NCI-H146 treated with DMSO at 0.1 percent for 48 hours (cell line): ENCODE measurements around the gene NLGN1.
A peak's percentile ranks its signal among the peaks of the same experiment; 100 is the strongest.
"Not testable (repeated sequence)": the region's sequence is repeated elsewhere in the genome, so short reads cannot be mapped to it uniquely, and the experiment has no call there.

Source experiments
- DNase-seq: peaks from one replicate; lab custom pipeline; 2025; ENCODE audit not compliant: unreplicated experiment; lab: John Stamatoyannopoulos, UW

The NLGN1 gene

GRCh38 chr3:173397161-173398110 lies at the start of gene NLGN1:
TSS of gene NLGN1 (plus strand) at chr3:173397744.
- peak; percentile 91 for DNase-seq

- DNase-seq = no peak
Measured at GRCh38 chr3:173351886-173352285, 45.7 kb upstream of the NLGN1 start.

DNA sequence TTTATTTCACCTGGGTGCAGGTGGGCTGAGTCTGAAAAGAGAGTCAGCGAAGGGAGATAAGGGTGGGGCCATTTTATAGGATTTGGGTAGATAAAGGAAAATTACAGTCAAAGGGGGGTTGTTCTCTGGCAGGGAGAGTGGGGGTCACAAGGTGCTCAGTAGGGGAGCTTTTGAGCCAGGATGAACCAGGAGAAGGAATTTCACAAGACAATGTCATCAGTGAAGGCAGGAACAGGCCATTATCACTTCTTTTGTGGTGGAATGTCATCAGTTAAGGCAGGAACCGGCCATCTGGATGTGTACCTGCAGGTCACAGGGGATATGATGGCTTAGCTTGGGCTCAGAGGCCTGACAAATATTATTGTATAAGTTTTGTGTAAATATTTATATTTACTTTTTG lies 44.4 kb upstream of the NLGN1 start:
- DNase-seq = not testable (repeated sequence)

- DNase-seq = no peak
Measured at GRCh38 chr3:173354124-173354523, 43.4 kb upstream of the NLGN1 start.

GRCh38 chr3:173371848-173372487 lies 25.6 kb upstream of the NLGN1 start:
- DNase-seq = peak; percentile 56

DNA sequence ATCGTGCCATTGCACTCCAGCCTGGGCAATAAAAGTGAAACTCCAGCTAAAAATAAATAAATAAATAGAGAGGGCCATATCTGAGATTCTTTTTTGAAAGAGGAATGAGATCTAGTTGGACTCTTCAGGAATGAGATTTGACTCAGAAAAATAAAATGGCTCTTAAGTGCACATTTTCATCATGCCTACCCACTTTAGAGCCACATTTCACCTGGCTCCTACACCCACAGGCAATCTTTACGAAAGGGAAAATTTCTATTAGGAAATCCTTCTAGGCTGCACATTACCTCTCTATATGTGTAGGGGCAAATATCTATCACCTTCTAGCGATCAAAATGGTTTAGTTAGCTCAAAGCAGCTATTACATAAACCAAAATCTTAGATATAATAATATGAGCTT lies 16.9 kb upstream of the NLGN1 start:
- no peak for DNase-seq

- not testable (repeated sequence) for DNase-seq
Measured at GRCh38 chr3:173381936-173382335, 15.6 kb upstream of the NLGN1 start.

- DNase-seq = no peak
Measured at GRCh38 chr3:173395073-173395411, 2.5 kb upstream of the NLGN1 start.

DNA sequence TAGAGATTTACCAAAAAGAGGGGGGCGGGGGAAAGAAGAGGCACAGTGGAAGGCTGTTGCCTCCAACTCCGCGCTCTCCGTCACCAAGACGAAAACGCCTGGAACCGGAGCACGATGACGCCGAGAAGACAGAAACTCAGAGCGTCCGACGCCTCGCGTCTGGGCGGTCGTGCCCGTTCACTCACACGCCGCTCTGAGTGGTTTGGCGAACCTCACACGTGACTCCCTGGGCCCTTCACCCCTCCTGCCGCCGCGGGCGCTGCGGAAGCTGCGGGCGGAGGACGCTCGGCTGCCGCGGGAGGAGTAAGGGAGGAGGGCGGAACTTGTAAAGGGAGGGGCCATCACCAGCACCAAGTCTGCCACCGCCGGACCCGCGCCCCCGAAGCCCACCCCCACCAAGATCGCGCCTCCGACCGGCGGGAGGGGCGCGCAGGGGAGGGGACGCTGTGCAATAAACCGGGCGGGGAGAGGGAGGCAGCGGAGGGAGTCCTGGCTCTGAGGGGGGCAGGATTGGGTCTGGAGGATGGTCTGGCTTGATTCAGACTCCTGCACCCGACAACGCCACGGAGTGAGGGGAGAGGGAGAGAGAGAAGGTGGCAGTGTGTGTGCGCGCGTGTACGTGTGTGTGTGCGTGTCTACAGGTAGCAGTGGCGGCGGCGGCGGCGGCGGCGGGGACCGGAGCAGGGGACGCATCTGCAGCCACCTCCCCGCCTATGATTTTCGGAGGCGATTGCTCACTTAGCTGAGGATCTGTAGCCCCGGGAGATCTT lies 1.9 kb upstream of the NLGN1 start:
- peak; percentile 99 for DNase-seq

GRCh38 chr3:173396191-173397041 lies 1.1 kb upstream of the NLGN1 start:
- DNase-seq = peak; percentile 84

DNA sequence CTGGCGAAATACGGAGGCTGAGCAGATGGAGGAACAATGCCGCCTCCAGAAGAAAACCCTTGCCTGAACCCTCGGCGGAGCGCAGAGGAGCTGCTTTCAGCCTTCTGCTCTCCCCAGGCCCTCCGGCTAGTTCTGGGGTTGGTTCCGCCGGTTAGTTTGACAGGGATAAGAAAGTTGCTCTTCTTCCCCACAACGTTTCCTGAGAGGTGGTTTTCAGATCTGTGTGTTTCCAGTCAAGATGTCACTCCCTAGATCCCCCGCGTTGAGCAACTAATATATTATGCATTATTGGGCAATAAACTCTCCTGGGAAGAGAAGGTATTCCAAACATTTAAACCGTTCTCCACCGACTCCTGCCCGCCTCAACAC lies 551 bp downstream of the NLGN1 start:
- peak; percentile 82 for DNase-seq

DNA sequence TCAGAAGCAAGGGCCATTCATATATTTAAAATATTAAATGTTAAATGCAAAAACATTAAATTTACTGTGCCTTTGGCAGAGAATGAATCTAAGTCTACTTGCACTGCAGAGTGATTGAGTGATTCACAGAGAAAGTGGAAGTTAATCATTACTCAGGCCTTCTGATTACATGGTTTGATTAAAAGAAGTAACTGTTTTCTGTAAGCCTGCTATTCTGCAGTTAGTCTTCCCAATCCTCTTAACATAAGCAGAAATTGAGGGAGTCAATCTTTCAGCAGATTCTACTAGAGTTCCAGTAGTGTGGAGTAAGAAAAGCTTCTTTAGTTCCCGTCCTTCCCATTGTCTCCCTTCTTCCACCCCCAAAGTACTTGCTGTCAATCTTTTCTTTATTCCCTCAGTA lies 1.5 kb downstream of the NLGN1 start:
- no peak for DNase-seq

DNA sequence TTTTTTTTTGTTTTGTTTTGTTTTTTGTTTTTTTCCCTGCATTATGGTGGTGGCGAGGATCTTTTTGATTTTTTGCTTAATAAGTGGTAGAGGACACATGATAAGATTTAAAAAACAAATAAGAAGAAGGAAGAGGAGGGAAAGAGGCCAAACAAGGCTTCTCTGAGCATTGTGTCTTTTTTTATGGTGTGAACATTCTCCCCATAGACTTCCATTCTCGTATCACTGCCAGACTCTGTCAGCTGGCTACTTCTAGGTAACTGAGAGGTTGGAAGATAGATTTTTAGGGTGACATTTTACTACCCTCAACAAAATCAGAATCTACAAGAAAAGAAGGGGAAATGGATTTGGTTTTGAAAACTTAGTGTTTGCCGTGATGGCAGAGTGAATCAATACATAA lies 3.8 kb downstream of the NLGN1 start:
- DNase-seq = no peak

DNA sequence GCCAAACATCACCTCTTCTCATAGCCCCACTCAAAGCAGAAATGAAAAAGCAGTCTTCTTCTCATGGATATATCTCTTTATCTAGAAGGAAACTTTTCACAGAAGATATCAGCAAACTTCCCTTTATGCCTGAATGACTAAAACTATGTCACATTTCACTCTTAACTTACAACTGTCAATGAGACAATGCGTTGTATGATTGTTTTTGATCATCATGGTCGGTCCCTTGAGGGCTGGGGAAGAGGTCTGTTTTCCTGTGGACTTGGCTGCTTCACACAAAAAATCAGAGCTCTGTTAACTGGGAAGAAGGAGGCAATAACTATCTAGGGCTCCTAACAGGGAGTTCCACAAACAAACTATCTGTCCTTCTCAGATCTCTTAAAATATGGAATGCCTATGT lies 5.1 kb downstream of the NLGN1 start:
- no peak for DNase-seq

- DNase-seq = no peak
Measured at GRCh38 chr3:173403376-173403775, 5.8 kb downstream of the NLGN1 start.

DNA sequence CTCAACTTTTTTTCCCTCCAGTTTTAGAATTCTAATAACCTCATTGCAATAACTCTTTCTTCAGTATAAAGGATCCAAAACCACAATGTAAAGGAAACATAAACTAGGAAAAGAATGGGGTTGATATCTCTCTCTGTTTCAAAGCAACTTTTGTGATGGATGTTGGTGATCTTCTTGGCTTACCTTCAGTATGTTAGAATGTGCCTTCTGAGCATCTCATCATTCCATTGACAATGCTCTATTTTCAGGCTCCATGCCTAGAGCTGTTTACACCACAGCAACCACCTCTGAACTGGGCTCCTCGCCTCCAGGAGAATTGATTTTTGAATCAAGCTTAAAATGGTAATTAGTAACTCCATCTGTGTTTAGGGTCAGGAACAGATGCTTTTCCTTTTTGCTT lies 6.6 kb downstream of the NLGN1 start:
- DNase-seq = no peak

DNA sequence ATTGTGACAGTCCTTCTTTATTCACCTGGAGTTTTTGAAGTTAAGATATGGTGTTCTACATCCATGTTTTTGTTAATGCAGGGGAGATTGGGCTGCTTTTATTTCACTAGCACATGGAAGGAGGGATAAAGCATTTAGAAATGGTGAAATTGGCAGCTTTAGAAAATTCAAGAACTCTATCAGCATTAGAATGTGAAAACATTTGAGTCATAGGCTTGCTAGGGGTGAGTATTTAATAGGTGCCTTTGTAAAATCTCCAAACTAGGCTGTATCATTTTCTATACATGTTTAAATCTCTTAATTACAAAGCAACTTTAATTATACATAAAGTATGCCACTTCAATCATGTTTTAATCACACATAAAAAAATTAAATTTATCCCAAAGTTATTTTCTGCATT lies 12.9 kb downstream of the NLGN1 start:
- no peak for DNase-seq

DNA sequence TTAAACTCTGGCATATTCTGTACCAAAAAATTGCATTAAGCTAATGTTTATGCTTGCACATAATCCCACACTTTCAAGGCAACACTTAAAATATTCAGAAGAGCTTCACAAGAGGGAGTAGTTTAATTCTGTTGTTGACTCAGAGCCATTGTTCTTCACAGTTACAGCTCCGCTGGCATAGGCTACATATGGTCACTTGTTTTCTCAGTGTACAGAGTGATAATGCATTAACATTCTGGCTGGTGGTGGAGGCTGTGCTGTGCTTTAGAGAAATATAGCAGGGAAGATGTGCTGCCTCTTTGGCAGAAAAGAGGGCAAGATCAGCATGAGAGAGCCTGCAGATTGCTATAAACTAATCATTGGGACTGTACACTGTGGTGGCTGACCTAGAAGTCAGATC lies 13.3 kb downstream of the NLGN1 start:
- peak; percentile 63 for DNase-seq

- DNase-seq = peak; percentile 45
Measured at GRCh38 chr3:173411375-173411973, 13.9 kb downstream of the NLGN1 start.

GRCh38 chr3:173416070-173416469 lies 18.5 kb downstream of the NLGN1 start:
- DNase-seq = no peak
